Anterior cingulate cortex (tissue), 58 donors: ENCODE results near the gene CMTR1.
"Not testable (repeated sequence)": the region's sequence is repeated elsewhere in the genome, so short reads cannot be mapped to it uniquely, and the experiment has no call there.

Source experiments
- DNase-seq, 58 donors: peaks; one replicate each; lab custom pipeline; 2025; lab: John Stamatoyannopoulos, UW

Gene CMTR1

DNA sequence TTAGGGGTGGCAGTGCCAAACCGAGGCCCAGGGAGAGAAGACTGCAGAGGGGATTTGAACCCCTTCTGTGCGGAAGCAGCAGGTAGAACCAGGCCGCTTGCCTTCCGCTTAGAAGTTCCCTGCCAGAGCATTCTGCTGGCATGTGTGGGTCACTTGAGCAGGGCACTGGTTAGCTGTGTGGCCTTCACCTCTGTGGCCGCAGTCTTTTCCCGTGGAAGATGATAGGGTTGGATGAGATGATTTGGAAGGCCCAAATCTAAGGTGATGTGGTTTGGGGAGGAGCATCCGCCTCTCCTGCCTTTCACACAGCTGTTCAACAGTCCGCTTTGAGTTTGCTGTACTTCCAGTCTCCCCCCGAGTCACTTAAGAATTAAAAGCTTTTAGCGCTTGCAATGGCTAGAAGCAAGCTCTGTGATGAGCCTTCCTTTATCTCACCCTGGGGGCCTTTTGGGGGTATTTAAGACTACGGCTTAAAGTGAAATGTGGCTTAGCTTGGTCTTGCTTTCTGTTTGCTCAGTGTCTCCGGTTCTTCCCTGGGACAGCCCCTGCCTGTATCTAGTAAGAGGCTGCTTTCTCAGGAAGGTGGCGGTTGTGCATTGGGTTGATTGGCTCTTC lies 743 bp downstream of the CMTR1 start:
- DNase-seq, result peak in 18 of 58 donors; percentile 21 to 67 (median 44)

DNA sequence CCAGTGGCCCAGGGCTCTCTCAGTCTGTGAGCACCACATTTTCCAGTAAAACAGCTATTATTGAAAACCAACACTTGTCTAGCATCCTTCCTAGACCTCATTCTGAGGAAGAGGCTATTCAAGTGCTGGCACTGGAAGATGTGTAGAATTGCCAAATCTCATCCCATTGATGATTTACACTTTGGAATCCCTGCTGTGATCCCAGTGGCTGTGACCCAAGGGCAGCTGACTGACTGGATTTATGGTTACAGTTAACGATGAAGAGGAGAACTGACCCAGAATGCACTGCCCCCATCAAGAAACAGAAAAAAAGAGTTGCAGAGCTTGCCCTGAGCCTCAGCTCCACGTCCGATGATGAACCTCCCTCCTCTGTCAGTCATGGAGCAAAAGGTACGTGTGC lies 2.4 kb downstream of the CMTR1 start:
- DNase-seq, result no peak

DNA sequence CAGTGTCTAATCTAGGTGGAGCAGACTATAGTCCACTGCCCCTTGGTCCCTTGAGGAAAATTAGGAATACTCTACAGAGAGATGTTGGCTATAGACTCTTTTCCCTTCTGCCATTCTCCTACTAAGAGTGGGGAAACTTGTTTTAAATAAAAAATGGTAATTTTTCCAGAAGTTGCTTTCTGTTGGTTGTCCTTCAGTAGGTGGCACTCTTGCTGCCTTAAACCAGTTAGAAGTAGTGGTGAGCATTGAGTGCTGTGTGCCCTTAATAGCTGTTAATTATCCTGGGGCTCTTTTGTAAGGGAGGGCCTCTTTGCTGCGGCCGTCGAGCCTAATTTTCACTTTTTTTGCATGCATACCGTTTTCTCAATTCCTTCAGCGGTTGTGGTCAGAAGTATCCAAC lies 2.8 kb downstream of the CMTR1 start:
- DNase-seq, result no peak

DNA sequence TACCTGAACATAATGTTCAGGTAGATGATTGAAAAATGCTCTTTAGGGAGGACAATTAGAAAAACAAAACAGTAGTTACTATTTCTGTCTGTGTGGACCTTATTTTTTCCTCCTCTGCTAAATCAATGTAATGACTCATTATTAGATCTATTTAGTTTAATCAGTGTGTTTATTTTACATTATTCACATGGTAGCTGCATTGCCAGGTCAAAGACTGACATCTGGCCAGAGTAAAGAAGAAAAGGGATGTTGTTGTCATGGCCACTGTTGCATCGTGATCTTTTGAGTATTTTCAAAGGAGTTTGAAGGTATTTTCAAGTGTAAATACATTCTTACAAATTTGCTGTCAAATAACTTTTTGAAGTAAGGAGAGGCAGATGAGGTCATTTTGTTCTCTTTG lies 5.9 kb downstream of the CMTR1 start:
- no peak for DNase-seq

DNA sequence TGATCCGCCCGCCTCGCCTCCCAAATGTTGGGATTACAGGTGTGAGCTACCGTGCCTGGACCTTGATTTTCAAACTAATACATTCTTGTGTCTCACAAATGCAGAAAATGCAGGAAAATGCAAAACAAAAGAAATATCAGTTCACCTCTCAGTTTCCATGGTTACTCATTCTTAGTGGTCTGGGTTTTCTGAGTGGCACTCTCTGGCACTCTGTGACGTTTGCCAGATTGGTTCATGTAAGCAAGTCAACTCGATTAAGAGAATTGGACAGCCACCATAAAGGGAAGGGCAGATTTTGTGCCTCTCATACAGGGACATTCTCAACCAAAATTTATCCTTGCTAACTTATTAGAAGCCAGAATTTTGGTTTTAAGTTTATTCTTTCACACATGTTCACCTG lies 8.6 kb downstream of the CMTR1 start:
- no peak for DNase-seq

DNA sequence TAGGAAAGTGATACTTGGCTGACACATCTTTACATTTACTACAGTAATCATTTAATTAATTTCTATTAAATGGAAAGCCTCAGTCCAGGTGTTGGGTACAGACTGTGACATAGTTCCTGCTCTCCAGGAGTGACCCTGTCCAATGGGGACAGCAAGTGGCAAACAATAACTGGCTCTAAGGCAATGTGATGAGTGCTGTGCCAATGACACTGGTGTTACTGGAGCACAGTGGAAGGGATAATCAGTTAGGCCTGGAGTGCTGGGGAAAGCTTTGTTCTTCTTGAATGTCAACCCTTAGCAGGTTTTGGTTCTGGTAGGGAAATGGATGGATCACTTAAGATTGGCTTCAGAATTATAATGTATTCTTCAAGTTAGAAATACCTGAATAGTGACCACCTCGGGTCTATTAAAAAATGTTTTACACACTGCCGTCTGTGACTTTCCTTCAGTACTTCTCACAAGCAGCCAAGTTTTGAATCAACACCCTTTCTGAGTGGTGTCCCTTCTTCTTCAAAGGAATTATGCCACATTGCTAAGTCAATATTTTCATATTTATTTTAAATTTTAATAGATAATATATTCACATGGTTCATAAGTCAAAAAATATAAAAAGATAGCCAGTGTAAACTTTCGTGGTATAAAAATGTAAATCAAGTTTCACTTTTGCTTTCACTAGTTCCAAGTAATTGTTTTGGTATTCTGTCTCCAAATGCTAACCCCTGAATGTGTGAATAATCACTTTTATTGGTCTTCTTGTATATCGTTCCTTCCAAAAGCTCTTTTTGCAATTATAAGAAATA lies 9.6 kb downstream of the CMTR1 start:
- DNase-seq, result no peak

DNA sequence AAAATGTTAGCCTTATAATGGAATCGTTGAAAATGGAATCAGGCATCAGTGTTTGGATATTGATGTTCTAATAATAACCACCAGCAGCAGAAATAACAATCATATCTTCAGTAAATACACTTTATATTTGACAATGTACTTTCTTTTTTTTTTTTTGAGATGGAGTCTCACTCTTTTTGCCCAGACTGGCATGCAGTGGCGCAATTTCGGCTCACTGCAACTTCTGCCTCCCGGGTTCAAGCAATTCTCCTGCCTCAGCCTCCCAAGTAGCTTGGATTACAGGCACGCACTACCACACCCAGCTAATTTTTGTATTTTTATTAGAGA lies 10.2 kb downstream of the CMTR1 start:
- not testable (repeated sequence) for DNase-seq

DNA sequence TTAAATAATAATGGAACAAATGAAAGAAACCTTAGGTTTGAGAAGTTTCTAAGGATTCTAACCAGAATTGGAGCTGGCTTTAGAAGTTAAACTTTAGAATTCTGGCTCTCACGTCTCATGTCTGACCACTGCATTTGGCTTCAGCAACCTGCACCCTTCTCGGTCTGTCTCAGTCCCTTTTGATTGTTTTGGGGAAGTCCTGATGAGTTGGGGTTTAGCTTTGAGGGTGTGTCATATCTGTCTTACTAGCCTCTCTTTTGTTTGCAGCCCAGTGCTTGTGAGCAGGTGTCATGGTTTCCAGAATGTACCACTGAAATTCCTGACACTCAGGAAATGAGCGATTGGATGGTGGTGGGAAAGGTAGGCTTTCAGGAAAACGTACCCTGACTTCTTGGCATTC lies 17.0 kb downstream of the CMTR1 start:
- no peak for DNase-seq

DNA sequence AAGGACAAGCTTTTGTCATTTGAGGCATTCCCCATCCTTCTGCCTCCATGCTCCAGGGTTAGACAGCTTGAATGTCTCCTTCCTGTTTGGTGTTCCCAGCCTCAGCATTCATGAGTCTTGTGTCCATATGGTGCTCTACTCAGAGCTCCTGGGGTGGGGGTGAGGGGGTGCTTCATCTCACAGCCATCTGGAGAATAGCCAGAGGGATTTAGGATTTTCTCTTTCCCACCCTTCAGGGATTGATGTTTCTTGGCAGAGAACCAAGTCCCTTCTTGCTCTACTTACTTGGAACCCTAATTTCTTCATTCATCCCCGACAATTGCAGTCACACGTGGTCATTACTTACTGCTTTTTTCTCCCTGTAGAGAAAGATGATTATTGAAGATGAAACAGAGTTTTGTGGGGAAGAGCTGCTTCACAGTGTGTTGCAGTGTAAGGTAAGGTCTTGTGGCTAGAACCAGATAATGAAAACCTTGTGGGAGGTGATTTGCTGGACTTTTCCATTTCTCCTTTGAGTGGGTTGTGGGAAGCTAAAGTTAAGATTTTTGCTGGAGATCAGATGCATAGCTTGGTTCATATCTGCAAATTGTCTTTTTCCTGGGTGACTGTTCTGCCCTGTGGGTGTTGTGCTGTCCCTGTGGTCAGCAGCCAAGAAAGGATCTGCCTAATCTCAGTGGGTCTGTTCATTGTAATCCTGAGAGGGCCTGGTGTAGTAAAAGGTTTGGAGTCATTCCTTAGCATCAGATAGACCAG lies 18.6 kb downstream of the CMTR1 start:
- peak in 1 of 58 donors; percentile 6 for DNase-seq

DNA sequence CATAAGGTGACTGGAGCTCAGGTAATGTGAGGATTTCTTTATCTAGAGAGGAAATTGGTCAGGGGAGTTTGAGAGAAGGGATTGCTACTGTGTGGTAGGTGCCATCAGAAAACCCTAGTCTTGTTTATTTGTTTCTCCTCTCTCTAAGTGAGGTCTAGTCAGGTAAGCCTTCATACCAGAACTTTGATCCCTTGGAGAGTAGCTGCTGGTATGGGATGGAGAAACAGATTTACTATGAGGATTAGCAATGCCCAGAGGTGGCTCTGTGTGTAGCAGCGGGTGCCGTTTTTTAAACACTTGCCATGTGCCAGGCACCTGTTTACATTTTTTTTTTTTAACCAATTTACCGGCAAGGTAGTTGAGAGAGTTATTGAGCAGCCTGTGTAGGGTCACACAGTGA lies 19.5 kb downstream of the CMTR1 start:
- no peak for DNase-seq

DNA sequence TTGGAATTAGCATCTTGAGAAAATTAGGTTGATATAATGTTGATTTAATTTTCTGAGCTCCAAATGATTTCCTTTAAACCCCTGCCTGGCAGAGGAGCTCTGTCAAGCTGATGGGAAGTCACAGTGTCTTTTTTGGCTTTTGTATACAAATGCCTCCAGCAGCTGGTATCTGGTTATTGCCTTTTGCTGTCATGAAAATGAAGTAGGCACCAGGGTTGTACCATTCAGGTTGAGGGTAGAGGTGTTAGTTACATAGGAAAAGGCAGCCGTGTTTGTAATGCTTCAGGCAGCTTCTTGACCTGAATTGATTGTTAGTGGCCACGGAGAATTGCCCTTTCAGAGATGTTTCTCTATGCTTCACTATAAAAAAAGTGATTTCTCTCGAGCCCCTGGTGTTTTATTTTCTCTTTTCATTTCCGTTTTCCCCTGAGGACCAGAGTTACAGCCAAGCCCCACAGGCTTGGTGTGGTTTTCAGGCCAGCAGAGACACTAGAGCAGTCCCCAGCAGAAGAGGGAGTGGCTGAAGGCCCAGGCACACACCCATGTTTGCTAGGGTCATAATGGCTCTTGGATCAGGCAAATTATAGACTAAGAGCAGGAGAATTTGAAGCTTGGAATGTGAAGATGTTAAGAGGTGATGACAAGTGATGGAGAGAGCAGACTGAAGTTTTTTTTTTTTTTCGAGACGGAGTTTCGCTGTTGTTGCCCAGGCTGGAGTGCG lies 21.6 kb downstream of the CMTR1 start:
- no peak for DNase-seq

DNA sequence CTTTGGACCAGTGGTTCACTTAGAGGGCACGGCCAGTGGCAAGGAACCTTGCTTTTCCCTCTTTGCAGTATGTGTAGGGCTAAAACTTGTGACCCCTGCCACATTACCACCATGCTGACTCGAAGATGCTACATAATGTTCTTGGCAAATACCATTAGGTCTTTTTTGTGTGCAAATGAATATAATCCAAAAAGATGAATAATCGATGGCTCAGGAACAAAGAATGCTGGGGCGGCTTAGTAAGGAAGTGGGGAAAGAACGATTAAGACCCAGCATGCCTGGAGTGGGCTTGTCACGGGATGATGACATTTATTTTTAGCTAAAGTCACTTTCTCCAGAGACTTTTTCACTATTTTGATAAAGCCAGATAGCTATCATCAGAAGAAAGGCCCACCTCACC lies 23.1 kb downstream of the CMTR1 start:
- no peak for DNase-seq

DNA sequence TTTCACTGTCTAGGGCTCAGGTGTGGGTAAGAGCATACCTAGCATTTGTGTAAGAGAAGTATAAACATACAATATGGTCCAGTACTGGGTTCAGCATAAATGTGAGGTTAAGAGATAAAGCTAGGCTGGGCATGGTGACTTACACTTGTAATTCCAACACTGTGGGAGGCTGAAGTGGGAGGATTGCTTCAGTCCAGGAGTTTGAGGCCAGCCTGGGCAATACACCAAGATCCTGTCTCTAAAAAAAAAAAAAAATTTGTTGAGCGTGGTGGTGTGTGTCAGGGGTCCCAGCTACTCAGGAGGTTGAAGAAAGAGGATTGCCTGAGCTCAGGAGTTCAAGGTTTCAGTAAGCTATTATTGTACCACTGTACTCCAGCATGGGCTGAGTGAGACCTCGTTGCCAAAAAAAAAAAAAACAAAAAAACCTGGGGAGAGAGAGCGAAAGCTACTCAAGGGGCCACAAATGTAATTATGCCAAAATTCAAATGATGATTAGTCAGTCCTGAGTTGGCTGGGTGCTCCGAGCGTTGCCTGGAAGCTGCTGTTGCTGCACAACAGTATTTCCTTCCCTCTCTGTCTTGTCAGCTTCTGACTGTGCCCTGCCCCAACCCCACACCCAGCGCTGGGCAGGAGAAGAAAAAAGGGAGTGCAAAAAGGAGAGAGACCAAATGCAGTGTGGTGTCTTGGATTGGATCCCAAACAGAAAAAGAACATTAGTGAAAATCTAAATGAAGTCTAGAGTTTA lies 24.0 kb downstream of the CMTR1 start:
- DNase-seq, result peak in 26 of 58 donors; percentile 11 to 48 (median 26)

DNA sequence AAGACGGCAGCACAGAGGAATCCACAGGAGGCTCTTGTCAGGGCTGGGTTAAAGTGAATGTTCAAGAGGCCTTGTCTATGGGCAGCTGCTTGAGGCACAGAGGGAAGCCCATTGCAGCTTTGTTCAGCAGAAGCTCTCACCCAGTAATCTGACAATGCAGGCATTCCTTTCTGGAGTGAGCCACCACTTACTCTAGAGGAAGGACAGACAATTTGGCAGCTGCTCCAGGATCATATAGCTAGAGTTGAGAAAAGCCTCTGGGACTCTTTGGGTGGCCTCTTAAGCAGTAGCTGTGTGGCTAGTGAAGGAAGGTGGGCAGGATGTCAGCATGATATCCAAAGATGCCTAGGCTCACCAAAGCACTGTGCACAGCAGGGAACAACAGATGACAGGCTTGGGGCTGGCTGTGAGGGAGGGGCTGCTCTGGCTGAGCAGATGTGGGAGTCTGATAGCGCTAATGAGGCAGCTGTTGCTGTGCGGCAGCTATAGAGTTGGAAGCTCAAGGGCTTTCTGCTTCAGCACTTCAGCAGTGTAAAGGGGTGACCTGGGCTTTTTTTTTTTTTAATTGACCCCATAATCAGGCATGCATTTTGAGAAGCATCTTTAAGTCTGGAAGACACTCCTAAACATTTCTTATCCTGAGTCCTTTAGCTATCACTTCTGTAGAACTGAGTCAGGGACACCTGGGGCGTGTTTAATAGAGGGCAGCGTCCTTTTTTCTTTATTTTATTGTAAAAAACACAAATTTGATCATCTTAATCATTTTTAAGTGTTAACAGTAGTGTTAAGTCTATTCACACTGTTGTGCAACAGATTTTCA lies 27.2 kb downstream of the CMTR1 start:
- DNase-seq, result no peak

DNA sequence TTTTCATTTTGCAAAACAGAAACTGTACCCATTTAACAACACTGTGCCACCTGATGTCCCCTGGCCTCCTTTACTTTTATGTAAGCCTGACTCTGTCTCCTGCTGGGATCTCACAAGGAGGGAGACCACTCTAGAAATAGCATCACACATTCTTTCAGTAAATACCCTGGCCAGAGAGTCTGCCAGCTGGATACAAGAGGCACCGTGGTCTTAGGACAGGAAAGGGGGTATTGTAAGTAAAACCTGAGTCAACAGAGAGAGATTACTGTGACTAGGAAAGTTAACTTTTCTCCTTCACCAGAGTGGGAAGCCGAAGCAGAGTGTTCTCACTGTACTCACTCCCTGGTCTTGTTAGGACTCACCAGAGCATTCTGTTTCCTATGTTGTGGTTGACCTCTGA lies 27.8 kb downstream of the CMTR1 start:
- no peak for DNase-seq

DNA sequence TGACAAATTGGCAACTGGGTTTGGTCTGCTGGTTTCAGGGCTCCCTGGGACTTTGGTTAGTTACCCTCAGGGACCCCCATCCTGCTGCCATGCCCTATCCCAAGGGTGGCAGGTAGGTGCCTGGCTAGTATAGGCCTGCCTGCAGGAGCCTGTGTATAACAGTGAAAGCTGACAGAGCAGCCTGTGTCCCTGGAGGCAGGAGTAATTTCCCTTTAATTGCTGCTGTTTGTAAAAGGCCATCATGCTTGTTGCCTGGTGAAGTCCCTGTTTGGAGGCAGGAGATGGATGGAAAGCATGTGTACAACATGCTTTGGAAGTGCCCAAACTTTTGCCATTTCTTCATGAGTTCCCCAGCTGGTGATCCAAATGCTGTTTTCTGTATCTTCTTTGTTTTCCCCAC lies 30.1 kb downstream of the CMTR1 start:
- no peak for DNase-seq

DNA sequence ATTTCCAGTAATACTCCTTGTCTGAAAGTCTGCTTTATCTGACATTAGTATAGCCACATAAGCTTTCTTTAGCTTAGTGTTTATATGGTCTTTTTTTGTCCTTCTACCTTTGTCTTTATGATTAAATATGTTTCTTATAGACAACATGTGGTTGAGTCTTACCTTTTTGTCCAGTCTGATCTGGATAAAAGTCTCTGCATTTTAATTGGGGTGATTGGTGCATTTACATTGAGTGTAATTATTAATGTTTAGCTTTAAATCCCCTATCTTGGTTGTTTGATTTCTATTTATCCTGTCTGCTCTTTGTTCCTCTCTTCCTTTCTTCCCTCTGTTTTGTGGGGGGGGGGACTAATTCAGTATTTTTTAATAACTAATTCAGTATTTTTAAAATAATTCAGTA lies 34.7 kb downstream of the CMTR1 start:
- DNase-seq, result no peak

DNA sequence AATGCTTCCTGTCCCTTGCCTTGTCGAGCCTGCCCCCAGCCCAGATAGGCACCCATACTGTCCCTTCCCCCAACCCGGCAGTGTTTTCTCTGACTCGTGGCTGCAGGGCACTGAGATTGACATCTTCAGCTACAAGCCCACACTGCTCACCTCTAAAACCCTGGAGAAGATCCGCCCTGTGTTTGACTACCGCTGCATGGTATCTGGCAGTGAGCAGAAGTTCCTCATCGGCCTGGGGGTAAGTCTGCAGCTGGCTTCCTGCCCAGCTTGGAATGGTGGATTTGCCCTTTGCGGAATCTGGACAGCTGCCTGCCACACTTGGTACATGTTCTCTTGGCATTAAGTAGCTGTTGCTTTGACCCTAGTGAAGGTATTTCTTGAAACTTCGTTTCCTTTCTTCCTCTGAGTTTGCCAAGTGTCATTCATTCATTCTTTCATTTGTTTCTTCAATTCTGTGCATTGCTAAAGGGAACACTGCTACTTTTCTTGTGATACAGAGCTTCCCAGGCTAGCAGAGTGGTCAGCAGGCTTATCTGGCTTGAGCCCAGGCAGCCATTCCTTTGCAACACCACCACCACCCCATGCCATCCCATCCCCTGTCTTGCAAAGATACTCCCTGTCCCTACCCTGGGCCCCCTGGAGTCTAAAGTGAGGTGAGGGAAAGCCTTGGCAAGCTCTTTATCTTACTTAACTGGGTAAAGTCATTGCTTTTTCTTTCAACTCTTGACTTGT lies 40.5 kb downstream of the CMTR1 start:
- DNase-seq, result peak in 19 of 58 donors; percentile 8 to 60 (median 28)

DNA sequence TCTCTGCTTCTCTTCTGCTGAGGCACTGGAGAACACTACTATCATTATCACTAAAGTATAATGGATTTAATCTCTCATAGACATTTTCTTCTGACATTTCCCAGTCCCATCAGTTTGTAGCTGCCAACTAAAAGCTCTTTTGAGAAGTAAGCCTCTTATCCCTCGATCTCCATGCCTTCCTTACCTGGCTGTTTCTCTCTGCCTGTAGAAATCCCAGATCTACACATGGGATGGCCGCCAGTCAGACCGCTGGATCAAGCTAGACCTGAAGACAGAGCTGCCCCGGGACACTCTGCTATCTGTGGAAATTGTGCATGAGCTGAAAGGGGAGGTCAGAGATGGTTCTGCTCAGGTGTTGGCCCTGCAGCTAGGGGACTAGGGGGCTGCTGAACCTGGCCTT lies 41.3 kb downstream of the CMTR1 start:
- no peak for DNase-seq
